C1 segment of cervical spinal cord (tissue), 14 donors: ENCODE measurements around the gene SWI5.
"Not testable (repeated sequence)": the region's sequence is repeated elsewhere in the genome, so short reads cannot be mapped to it uniquely, and the experiment has no call there.

Source experiments
- DNase-seq, 14 donors: peaks; one replicate each; lab custom pipeline; 2025; lab: John Stamatoyannopoulos, UW

The SWI5 gene

DNA sequence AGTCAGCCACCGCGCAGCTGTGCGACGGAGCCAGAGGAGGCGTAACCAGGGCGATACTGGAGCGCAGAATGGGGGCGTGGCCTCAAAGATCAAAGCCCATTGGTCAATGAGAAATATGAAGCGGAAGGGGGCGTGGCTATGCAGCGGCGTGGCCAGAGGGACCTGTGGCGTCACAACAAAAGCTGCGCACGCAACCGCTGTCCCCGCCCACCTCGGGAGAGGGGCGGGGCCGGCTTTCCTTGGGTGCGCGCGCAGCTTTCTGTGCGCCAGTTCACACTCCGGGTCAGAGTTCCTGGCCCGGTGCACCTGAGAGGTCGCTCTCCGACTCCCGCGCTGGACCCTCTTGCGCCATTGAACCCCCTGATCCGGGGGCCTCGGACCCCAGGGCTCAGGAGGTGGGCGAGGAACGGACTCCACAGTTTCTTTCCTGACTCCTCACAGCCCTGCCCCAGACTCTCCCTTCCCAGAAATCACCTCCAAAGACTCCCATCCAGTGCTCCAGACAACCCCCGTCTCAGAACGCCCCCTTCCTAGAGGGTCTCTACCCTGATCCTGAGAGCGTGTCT, at the start of gene SWI5:
Gene SWI5, plus strand, starts transcription at position 269 of the 566 bp plus-strand sequence.
- peak; percentile 95 to 99 (median 98) for DNase-seq

DNA sequence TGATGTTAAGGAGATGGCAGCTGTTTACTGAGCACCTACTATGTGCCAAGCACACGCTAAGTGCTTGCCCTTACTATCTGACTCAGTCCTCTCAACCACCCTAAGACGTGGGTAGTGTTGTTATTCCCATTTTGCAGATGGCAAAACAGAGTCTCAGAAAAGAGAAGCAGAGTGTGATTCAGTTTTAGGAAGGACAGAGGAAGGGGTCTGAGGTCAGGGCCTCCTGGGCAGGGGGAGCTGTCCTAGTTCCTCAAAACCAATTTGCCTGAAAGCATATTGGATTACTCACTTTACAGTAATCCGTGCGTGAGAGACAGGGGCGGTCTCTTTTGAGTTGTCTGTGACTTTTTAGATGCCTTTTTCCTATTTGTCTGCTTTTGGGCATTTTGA, 49.7 kb upstream of the SWI5 start:
- no peak for DNase-seq

DNA sequence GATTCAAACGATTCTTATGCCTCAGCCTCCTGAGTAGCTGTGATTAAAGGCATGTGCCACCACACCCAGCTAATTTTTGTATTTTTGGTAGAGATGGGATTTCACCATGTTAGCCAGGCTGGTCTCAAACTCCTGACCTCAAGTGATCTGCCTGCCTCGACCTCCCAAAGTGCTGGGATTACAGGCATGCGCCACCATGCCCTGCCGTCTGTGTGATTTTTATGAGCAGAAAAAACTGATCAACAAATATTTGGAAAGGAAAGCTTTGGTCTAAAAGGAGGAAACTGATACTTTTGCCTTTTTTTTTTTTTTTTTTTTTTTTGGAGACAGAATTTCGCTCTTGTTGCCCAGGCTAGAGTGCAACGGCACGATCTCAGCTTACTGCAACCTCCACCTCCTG, 45.2 kb upstream of the SWI5 start:
- not testable (repeated sequence) for DNase-seq

DNA sequence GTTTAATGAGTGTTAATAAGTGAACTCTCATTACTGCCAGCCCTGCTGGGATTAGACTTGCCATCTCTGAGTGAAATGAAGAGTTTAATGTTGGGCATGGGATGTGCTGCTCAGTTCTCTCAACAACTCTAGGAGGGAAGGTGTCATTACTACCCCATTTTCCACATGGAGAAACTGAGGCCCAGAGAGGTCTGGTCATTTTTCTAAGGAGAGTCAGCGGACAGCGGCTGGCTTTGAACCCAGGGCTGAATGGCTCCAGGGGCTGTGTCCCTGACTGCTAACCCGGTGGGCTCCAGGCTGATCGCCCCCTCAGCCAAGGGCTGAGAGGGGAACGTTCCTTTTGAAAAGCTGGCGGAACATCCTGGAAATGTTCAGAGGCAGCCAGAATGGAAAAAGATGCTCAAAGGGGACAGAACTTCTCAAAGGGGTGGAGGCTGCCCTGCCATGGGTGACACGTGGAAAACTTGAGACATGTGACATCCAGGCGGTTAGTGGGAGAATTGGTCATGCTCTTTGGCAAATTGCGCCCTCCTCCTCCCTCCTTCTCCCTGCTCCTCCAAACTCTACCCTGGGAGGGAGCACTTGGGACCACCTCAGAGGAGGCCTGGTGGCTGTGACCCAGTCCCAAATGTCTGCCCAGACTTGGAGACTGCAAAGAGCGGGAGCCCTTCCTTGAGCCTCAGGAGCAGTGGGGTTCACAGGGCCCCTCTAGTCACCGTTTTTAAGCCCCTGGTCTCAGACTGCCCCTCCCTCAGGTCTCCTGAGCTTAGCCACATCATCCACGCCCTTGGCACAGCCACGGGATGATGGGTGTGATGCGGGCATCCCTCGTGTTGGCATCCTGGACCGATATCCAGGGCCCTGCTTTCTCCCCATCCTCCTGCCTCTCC, 44.2 kb upstream of the SWI5 start:
- DNase-seq, result no peak

DNA sequence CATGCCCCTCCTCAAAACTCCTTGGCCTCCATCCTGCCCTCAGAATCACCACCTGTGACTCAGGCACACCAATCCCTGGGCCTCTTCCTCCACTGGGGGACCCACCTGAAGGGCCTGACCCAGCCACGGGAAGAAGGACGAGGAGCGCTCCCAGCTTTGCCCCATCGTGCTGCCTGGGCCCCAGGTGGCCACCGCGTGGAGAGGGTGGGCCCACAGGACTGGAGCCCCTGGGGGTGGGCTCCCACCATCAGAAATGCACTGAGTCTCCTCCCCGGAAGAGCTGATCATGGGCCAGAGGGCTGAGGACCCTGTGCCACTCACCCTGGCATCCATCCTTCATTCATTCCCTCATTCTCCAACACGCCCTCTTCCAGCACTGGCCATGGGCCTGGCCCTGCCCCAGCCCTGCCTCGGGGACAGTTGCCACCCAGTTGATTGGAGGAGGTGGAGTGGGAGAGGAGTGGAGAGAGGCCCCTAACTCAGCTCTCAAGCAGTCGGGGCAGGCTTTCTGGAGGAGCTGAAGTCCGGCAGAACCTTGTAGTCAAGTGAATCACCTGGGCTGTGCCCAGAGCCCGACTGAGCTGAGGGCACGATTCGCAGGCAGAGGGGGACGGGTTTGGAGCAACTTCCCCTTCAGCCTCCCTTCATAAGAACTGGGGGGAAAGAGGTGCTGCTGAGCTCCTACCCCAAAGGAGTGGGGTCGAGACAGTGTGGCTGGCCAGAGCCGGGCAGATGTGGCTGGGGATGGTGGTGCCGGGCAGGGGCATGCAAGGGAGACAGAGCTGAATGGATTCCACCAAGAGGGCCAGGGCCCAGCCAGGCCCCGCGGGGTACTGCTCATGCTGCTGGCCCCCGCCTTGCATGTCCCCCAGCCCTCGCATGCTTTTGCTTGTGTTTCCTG, 43.3 kb upstream of the SWI5 start:
- no peak for DNase-seq

DNA sequence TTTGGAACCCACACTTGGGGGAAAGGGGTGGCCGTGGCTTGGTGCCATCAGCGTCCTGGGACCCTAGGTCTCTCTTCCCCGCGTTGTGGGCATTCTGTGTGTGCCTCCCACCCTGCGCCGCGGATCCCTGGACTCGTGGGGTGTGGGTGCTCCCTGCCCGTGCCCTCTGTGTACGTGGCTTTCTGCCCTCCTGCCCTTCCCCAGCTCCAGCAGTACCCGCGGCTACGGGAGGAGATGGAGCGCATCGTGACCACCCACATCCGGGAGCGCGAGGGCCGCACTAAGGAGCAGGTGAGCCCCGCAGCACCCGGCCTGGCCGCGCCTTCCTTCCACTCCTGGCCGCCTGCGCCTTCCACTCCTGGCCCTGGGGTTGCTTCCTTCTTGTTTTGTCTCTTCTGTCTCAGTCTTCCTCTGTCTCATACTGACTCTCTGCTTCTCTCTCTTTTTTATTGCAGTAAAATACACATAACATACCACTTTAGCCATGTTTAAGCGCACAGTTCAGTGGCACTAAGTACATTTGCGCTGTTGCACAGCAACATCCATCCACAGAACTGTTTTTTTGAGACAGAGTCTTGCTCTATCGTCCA, 42.2 kb upstream of the SWI5 start:
- no peak for DNase-seq

DNA sequence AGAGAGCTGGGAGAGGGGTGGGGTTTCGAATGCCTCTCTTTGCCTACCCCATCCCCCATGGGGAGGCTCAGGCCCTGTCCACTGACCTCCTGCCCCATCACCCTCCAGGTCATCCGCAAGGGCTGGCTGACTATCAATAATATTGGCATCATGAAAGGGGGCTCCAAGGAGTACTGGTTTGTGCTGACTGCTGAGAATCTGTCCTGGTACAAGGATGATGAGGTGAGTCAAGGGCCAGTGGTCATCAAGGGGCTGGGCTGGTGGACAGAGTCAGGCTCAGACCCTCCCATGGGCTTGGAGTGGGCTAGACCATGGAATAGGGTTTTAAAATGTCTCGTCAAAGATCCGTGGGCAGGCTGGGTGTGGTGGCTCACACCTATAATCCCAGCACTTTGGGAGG, 34.0 kb upstream of the SWI5 start:
- no peak for DNase-seq

DNA sequence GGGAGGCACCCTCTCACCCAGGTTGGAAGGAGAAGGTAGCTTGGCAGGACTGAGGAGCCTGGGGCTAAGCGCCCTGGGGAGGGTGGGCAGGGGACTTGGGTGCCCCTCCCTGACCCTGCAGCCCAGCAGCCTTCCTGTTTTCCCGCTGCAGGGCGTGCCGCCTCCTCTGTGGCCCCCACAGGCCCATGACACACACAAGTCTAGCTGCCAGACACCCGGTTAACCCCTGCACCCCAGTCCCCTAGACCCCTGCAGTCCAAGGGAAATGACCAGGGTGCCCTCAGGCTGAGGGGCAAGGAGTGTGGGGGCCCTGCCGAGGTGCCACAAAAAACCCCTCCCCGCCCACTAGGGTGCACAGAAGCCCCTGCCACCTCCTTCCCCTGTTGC, 33.3 kb upstream of the SWI5 start:
- no peak for DNase-seq

DNA sequence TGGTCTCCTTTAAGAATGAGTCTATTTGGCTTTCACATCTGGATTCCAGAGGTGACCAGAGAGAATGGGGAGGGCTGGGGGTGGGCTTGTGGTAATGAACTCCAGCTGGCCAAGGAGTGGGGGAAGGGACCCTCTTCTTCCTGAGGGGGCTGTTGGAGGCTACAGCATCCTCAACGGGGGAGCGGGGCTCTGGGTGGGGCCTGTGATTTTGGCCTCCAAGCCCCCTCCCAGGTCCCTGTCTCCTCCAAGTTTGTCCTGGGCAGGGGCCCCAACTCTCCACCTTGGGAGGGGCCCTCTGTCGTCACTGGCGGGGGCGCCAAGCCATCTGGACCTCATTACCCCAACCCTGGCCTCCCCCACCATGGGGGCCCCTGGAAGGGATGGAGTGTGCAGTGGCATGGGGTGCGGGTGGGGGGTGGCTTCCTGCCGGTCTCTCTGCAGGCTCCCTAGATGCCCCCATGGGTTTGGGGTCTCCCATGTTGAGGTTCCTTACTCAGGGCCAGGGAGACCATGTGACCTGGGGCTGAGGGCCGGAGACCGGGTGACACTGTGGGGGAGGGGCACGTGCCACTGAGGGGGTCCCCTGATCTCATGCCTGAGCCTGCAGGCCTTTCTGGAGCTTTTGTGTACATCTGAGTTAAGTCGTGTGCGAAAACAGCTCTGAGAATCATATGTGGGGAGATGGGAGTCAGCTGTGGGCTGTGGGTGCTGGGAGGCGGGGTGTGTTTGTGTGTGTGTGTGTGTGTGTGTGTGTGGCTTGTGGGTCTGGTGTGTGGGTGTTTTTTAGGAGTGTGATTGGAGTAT, 32.7 kb upstream of the SWI5 start:
- no peak for DNase-seq

DNA sequence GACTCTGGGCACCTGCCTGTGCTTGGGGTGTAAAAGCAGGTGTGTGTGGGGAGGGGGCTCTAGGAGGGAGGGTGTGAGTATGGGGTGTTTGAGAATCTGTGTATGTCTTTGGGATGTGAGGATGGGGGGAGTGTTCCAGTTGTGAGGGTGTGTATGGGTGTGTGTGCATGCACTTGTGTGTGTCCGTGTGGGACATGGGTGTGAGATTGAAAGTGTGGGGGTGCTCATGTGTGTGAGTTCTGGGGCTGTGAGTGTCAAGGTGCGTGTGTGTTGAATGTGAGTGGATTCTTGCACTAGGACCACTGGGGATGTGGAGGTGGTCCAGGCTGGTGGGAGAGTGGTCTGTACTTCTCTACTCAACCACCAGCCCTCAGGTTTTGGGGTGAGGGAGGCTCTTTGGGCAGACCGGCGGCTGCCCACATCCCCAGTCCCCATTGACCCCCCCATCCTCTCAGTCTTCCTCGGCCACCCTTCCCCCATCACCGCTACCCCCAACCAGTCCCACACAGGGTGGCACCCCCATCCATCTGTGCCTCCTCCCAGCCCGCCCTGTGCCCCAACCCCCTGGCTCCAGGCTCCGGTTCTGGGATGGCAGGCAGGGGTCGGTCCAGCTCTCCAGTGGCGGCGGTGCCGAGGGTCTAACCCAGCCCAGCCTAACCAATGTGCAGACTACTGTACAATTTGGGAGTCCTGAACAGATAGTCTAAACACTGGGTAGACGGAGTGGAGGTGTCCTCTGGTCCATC, 31.8 kb upstream of the SWI5 start:
- no peak for DNase-seq

DNA sequence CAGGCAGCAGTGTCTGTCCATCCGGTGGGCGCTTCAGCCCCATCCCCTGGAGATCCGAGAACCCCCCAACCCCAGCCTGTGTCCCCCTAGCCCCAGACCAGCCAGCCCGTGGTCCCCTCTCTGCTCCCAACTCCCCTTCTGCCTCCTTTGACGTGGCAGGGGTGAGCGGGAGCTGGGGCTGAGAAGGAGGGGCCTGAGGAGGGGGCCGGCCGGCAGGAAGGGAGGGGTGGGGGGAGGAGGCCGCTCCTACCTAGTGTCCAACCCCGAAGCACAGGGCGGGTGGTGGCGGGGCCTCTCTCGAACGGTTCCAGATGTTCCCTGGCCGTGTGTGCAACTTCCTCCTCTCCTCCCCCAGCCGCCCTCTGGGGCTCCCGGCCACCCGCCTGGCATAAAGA, 31.2 kb upstream of the SWI5 start:
- no peak for DNase-seq

DNA sequence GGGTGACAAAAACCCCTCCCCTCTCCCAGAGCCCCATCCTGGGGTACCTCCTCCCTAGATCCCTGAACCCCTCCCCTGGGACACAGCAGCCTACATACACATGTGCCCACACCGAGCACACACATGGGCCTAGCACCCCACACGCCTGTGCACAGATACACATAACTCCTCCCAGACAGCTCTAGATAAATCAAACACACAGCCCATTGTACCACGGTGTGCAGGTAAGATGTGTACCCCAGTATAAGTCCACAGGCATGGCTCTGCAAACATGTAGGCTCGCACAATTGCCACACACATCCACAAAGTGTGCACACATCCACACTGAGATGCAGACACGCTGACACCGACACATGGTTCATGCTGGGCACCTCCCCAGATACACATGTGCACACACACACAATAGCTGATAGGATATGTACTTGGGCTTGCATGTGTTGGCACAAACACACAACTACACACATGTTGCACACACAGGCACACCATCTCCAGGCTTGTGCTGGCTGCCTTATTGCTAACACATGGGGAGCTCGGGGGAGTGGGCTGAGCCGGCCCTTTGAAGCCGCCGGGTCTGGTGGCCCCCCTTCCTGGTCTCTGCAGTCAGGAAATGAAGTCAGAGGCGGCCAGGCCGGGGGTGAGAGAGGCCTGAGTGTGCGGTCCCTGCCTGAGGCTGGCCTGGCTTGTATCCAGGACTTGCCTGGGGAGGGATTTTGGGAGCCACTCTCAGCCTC, 30.5 kb upstream of the SWI5 start:
- DNase-seq, result no peak

DNA sequence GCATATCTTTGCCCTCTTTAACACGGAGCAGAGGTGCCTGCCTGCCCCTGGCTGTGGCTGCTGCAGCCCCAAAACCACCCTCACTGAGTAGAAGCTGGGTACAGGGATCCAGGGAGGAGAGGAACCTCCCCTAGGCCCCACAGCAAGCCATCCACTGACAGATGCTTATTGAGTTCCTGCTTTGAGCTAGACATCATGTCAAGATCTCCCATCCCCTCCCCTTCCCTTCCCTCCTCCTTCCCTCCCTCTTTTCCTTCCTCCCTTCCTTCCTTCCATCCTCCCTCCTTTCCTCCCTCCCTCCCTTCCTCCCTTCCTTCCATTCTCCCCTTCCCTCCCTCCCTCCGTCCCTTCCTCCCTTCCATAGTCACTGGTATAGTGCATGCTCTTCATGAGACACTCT, 29.6 kb upstream of the SWI5 start:
- no peak for DNase-seq

DNA sequence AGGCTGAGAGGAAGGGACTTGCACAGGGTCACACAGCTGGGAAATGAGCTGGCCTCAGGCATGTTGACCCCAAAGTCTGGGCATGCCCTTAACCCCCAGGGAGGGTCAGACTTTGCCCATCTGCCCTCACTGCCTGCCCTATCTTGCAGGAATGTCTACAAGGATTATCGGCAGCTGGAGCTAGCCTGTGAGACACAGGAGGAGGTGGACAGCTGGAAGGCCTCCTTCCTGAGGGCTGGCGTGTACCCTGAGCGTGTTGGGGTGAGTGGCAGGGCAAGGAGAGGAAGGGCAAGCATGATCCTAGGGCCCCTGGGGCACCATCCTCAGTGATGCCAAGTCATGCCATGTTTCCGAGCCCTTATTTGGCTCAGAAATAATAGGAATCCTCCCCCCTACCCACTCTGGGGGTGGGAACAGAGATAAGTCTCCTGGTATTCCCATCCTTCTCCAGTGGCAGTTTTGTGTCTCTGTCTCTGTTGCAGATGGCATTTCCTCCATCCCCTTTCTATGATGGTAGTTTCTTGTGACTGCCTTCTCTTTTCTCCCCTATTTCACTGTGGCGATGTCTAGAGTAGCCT, 28.8 kb upstream of the SWI5 start:
- DNase-seq, result no peak

DNA sequence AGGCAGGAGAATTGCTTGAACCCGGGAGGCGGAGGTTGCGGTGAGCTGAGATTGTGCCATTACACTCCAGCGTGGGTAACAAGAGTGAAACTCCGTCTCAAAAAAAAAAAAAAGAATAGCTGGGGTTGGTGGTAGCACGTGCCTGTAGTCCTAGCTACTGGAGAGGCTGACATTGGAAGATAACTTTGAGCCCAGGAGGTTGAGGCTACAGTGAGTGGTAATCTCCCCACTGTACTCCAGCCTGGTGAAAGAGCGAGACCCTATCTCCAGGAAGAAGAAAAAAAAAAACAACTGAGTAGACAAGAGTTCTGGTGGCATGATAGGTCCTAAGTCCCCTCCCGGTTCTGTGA, 26.5 kb upstream of the SWI5 start:
- DNase-seq, result no peak

DNA sequence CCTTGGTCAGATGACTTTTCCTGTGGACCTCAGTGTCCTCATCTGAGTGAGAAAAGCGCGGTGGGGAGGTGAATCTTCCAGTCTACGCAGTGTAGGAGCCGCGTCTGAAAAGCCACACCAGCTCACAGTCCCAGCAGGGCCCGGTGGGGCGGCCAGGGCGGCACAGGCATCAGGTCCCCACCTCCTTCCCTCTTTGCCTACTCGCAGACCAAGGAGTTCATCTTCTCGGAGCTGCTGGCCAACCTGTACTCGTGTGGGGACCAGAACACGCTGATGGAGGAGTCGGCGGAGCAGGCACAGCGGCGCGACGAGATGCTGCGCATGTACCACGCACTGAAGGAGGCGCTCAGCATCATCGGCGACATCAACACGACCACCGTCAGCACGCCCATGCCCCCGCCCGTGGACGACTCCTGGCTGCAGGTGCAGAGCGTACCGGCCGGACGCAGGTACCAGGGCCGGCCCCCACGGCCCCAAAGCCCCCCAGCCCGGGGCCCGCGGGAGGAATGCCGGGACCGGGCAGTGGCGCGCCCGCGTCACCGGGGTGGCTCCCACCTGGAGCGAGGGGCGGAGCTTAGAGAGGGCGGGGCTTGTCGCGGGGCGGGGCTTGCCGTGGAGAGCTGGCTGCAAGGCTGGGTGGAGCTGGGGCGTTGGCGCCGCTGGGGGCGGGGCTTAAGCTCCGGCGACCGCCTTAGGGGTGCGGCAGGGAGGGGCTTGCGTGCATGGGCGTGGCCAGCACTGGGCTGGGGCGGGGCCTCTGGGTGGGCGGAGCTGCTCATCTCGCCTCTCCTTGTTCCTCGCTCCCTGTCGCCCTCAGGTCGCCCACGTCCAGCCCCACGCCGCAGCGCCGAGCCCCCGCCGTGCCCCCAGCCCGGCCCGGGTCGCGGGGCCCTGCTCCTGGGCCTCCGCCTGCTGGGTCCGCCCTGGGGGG, 25.9 kb upstream of the SWI5 start:
- peak in 8 of 14 donors; percentile 2 to 27 (median 11) for DNase-seq

DNA sequence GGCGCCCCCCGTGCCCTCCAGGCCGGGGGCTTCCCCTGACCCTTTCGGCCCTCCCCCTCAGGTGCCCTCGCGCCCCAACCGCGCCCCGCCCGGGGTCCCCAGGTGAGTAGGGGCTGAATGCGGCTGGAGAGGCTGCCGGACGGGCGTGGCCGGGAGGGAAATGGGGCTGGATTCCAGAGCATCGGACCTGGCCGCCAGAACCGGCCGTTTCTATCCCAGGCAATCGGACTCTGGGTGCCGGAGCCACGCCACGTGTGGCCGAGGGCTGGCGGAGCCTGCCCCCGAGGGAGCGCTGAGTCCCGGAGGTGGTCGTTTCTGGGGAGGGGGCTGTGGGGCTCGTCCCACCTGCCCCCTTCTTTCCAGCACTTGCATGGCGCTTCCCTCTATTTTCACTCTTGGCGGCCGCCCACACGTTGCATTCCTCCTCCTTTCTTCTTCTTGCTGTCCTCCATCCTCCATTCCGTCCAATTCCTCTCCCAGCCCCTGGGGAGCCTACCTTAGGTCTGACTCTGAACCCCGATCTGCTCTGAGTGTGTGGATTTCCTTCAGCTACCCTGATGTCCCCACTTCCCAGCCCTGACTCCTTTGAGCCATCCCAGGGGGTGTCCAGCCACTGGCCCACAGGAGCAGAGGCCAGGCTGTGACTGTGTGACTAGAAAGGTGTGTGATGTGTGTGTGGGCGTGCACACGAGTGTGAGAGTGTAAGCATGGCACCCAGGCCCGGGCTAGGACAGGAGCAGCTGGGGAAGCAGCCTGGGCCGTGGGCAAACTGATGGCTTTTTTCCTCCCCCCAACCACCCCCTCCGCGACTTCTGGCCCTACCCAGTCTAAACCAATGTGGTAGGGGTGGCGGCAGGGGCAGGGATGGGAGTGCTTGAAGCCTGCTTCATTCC, 25.0 kb upstream of the SWI5 start:
- no peak for DNase-seq
